ENCODE results near the gene ZNF423. TPM values are rescaled to one million over a fixed set of nuclear protein-coding genes. Genes with fewer than 3 reads are reported as not detected.

ZNF423 gene
- total RNA-seq, 1 donor from 2014 or later = not detected

- ChIA-PET POLR2A (no interaction called here), CTCF (no interaction called here)
- no peaks in the 10 kb centered on the region for H3K27me3 Mint-ChIP-seq
Observed at GRCh38 chr16:49645263-49645662, 210.6 kb downstream of the ZNF423 start.

GRCh38 chr16:49644145-49644463, 211.8 kb downstream of the ZNF423 start:
- peaks cover 3% of the 10 kb centered on the region for H3K4me1 Mint-ChIP-seq
- TF ChIP-seq CTCF (IDR thresholded peaks at IDR 0.05) = no peak
- peaks cover 27% of the 10 kb centered on the region for H3K9me3 Mint-ChIP-seq
- intact Hi-C loops (cut with micrococcal nuclease) = no loop called here
- no peak for ATAC-seq (ENCODE audit: low read depth)
- H3K27ac Mint-ChIP-seq = no peak overlapping the region
- H3K4me3 Mint-ChIP-seq = no peak overlapping the region
- DNase-seq = no peak
- H3K27me3 Mint-ChIP-seq = peaks cover 2% of the 10 kb centered on the region
- ChIA-PET POLR2A (no interaction called here), CTCF (no interaction called here)
- no peaks in the 10 kb centered on the region for H3K36me3 Mint-ChIP-seq (ENCODE audit: low read depth)

More at GRCh38 chr16:49645263-49645662, 210.6 kb downstream of the ZNF423 start:
- Mint-ChIP-seq H3K36me3 (ENCODE audit: low read depth) (no peaks in the 10 kb centered on the region), H3K27ac (no peak overlapping the region), H3K4me1 (peaks cover 3% of the 10 kb centered on the region), H3K9me3 (peaks cover 27% of the 10 kb centered on the region), H3K4me3 (no peak overlapping the region)
- intact Hi-C loops (cut with micrococcal nuclease) = no loop called here
- ATAC-seq (ENCODE audit: low read depth) (no peak), DNase-seq (no peak)
- TF ChIP-seq CTCF (IDR thresholded peaks at IDR 0.05) = no peak

GRCh38 chr16:49643429-49644144, 212.3 kb downstream of the ZNF423 start:
- peaks cover 2% of the 10 kb centered on the region for H3K27me3 Mint-ChIP-seq
- DNase-seq (no peak), ATAC-seq (ENCODE audit: low read depth) (no peak)
- peaks cover 22% of the 10 kb centered on the region for H3K9me3 Mint-ChIP-seq
- H3K36me3 Mint-ChIP-seq (ENCODE audit: low read depth) = no peaks in the 10 kb centered on the region
- ChIA-PET POLR2A (no interaction called here), CTCF (no interaction called here)
- intact Hi-C loops (cut with micrococcal nuclease) = no loop called here
- no peak for TF ChIP-seq CTCF (IDR thresholded peaks at IDR 0.05)
- no peak overlapping the region for H3K27ac Mint-ChIP-seq
- no peak overlapping the region for H3K4me3 Mint-ChIP-seq
- H3K4me1 Mint-ChIP-seq = peaks cover 3% of the 10 kb centered on the region

- no peak for ATAC-seq (ENCODE audit: low read depth)
- Mint-ChIP-seq H3K27me3 (peaks cover 2% of the 10 kb centered on the region), H3K4me1 (peaks cover 3% of the 10 kb centered on the region), H3K4me3 (no peak overlapping the region), H3K9me3 (peaks cover 8% of the 10 kb centered on the region), H3K27ac (no peak overlapping the region), H3K36me3 (ENCODE audit: low read depth) (no peaks in the 10 kb centered on the region)
- POLR2A ChIA-PET = no interaction called here
- no peak for TF ChIP-seq CTCF (IDR thresholded peaks at IDR 0.05)
- DNase-seq = no peak
- intact Hi-C loops (cut with micrococcal nuclease) = no loop called here
- CTCF ChIA-PET = no interaction called here
Observed at GRCh38 chr16:49641250-49641649, 214.7 kb downstream of the ZNF423 start.

- H3K4me3 Mint-ChIP-seq = no peak overlapping the region
- peaks cover 3% of the 10 kb centered on the region for H3K4me1 Mint-ChIP-seq
- ATAC-seq (ENCODE audit: low read depth) (no peak), DNase-seq (no peak)
- no peak overlapping the region for H3K27ac Mint-ChIP-seq
- peaks cover 2% of the 10 kb centered on the region for H3K27me3 Mint-ChIP-seq
- intact Hi-C loops (cut with micrococcal nuclease) = no loop called here
- no peak for TF ChIP-seq CTCF (IDR thresholded peaks at IDR 0.05)
- ChIA-PET CTCF (no interaction called here), POLR2A (no interaction called here)
- H3K9me3 Mint-ChIP-seq = peaks cover 4% of the 10 kb centered on the region
- no peaks in the 10 kb centered on the region for H3K36me3 Mint-ChIP-seq (ENCODE audit: low read depth)
Observed at GRCh38 chr16:49640581-49640980, 215.3 kb downstream of the ZNF423 start.

Data from activated B cell treated with CpG ODN at 0.5 μM for 24 hours (primary cell).